ENCODE data around the gene DHX34. TPM values are rescaled to one million over a fixed set of nuclear protein-coding genes. Genes with fewer than 3 reads are reported as not detected.

Gene DHX34
- total RNA-seq, 1 donor, result 12.7 TPM

DNA sequence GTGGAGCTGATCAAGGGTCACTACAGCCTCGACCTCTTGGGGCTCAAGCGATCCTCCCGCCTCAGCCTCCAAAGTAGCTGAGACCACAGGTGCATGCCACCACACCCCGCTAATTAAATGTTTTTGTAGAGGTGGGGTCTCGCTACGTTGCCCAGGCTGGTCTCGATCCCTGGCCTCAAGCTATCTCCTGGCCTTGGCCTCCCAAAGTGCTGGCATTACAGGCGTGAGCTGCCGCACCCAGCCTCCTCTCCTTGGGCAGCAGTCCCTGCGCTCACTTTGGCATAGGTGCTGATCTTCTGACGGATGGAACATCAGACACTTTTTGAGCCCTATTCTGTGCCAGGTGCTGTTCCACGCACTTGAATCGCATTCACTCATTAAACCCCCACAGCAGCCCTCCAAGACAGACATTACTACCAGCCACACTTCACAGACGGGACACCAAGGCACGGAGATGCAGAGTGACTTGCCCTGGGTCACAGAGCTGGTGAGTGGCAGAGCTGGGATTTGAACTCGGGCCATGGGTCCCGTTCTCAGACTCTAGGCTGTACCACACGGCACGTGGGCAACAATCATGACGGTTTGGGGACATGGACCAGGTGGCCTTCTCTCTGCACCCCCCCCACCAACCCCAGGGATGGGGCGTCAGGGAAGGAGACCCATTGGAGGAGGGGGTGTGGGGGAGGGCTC lies 67.0 kb downstream of the DHX34 start:
- Histone ChIP-seq H3K4me2 (ENCODE audit: insufficient read depth, low read length) (no peak overlapping the region), H3K27me3 (ENCODE audit: insufficient read depth, low read length) (peaks cover 37% of the 10 kb centered on the region), H3K27ac (ENCODE audit: low read depth, low read length) (no peak overlapping the region)

DNA sequence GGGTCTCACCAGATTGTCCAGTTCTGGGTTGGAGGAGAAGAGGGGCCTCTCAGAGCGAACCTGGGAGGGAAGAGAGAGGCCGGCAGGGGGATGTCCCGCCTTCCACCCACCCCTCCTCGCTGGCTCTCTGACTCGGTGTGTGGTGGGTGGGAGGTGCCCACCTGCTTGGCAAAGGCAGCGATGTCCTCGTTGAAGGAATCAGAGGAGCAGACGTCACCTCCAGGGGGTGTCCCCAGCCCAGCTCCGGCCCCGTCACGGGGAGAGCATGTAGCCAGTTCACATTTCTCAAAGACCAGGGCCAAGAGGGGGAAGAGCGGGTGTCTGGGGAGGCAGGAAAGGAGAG lies 67.5 kb downstream of the DHX34 start:
- TF ChIP-seq, protein P1, sequence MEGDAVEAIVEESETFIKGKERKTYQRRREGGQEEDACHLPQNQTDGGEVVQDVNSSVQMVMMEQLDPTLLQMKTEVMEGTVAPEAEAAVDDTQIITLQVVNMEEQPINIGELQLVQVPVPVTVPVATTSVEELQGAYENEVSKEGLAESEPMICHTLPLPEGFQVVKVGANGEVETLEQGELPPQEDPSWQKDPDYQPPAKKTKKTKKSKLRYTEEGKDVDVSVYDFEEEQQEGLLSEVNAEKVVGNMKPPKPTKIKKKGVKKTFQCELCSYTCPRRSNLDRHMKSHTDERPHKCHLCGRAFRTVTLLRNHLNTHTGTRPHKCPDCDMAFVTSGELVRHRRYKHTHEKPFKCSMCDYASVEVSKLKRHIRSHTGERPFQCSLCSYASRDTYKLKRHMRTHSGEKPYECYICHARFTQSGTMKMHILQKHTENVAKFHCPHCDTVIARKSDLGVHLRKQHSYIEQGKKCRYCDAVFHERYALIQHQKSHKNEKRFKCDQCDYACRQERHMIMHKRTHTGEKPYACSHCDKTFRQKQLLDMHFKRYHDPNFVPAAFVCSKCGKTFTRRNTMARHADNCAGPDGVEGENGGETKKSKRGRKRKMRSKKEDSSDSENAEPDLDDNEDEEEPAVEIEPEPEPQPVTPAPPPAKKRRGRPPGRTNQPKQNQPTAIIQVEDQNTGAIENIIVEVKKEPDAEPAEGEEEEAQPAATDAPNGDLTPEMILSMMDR (IDR thresholded peaks at IDR 0.05; ENCODE audit: extremely low read depth, low read depth, low read length), result no peak
- Histone ChIP-seq H3K4me1 (ENCODE audit: insufficient read depth, low read length) (peaks cover 3% of the 10 kb centered on the region), H3K4me2 (ENCODE audit: insufficient read depth, low read length) (no peak overlapping the region), H3K27me3 (ENCODE audit: insufficient read depth, low read length) (peaks cover 42% of the 10 kb centered on the region), H4K20me1 (ENCODE audit: insufficient read depth, low read length) (no peaks in the 10 kb centered on the region), H3K27ac (ENCODE audit: low read depth, low read length) (no peak overlapping the region), H2AFZ (ENCODE audit: low read length) (no peak overlapping the region), H3K36me3 (ENCODE audit: insufficient read depth, low read length) (no peaks in the 10 kb centered on the region), H3K4me3 (ENCODE audit: insufficient read depth, low read length) (no peak overlapping the region), H3K9me3 (ENCODE audit: low read depth, low read length) (no peaks in the 10 kb centered on the region), H3K79me2 (ENCODE audit: insufficient read depth, low read length) (no peaks in the 10 kb centered on the region)
- DNase-seq (ENCODE audit: insufficient read length, low spot score, missing footprints), result no peak

More for the DNA sequence above, 67.0 kb downstream of the DHX34 start:
- DNase-seq (ENCODE audit: insufficient read length, low spot score, missing footprints), result peak; percentile 73
- no peaks in the 10 kb centered on the region for H3K9me3 ChIP-seq (ENCODE audit: low read depth, low read length)
- H4K20me1 ChIP-seq (ENCODE audit: insufficient read depth, low read length), result no peaks in the 10 kb centered on the region
- H3K4me1 ChIP-seq (ENCODE audit: insufficient read depth, low read length), result no peaks in the 10 kb centered on the region
- no peak overlapping the region for H3K4me3 ChIP-seq (ENCODE audit: insufficient read depth, low read length)
- no peak overlapping the region for H2AFZ ChIP-seq (ENCODE audit: low read length)
- H3K79me2 ChIP-seq (ENCODE audit: insufficient read depth, low read length), result no peaks in the 10 kb centered on the region
- TF ChIP-seq, protein P1 (IDR thresholded peaks at IDR 0.05; ENCODE audit: extremely low read depth, low read depth, low read length), result no peak
- no peaks in the 10 kb centered on the region for H3K36me3 ChIP-seq (ENCODE audit: insufficient read depth, low read length)

DNA sequence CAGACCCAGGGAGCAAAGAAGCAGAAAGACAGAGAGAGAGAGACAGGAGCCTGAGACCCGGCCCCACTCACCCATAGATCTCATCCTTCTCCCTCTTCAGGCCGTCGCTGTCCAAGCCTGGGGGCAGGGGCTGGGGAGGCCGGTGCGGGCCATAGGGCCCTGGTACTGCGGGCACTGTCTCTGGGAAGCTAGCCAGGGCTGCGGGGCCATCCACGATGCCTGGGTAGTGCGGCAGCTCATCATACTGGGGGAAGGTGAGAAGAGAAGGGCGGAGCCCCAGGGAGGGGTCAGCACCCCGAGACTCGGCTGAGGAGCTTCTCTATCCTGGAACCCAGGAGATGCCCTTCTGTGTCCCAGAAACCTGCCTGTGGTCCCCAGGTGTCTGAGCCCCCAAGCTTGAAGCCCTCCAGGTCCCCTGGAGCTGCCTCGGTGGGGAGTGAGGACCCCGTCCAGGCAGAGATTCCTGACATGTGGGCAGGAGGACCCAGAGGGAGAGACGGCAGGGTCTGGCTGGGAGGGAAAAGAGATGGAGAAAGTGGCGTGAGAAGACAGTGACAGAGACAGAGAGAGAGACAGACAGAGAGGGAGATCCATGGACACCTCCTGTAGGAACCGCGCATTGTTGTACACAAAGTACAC lies 68.1 kb downstream of the DHX34 start:
- Histone ChIP-seq H2AFZ (ENCODE audit: low read length) (no peak overlapping the region), H4K20me1 (ENCODE audit: insufficient read depth, low read length) (no peaks in the 10 kb centered on the region), H3K9me3 (ENCODE audit: low read depth, low read length) (no peaks in the 10 kb centered on the region), H3K4me3 (ENCODE audit: insufficient read depth, low read length) (no peak overlapping the region), H3K36me3 (ENCODE audit: insufficient read depth, low read length) (no peaks in the 10 kb centered on the region), H3K4me2 (ENCODE audit: insufficient read depth, low read length) (no peak overlapping the region), H3K27me3 (ENCODE audit: insufficient read depth, low read length) (peaks cover 46% of the 10 kb centered on the region), H3K79me2 (ENCODE audit: insufficient read depth, low read length) (no peaks in the 10 kb centered on the region), H3K27ac (ENCODE audit: low read depth, low read length) (no peak overlapping the region), H3K4me1 (ENCODE audit: insufficient read depth, low read length) (peaks cover 4% of the 10 kb centered on the region)
- TF ChIP-seq, protein P1 (IDR thresholded peaks at IDR 0.05; ENCODE audit: extremely low read depth, low read depth, low read length), result no peak
- DNase-seq (ENCODE audit: insufficient read length, low spot score, missing footprints), result peak; percentile 90
